ENCODE data around the gene FBXO36.
"Not testable (repeated sequence)": the region's sequence is repeated elsewhere in the genome, so short reads cannot be mapped to it uniquely, and the experiment has no call there.

Gene FBXO36

GRCh38 chr2:229900012-229900411 lies 22.3 kb upstream of the FBXO36 start:
- Histone ChIP-seq H3K27ac (no peak overlapping the region), H3K4me3 (no peak overlapping the region)
- DNase-seq (ENCODE audit: low spot score), result no peak
- TF ChIP-seq CTCF (IDR thresholded peaks at IDR 0.05), result no peak

GRCh38 chr2:229900514-229900913 lies 21.8 kb upstream of the FBXO36 start:
- H3K4me3 ChIP-seq; H3K27ac ChIP-seq; DNase-seq (ENCODE audit: low spot score): not testable (repeated sequence)

GRCh38 chr2:229901819-229902218 lies 20.5 kb upstream of the FBXO36 start:
- DNase-seq (ENCODE audit: low spot score), result no peak
- no peak for TF ChIP-seq CTCF (IDR thresholded peaks at IDR 0.05)
- Histone ChIP-seq H3K4me3 (no peak overlapping the region), H3K27ac (no peak overlapping the region)

GRCh38 chr2:229903037-229903436 lies 19.3 kb upstream of the FBXO36 start:
- no peak for DNase-seq (ENCODE audit: low spot score)
- H3K27ac ChIP-seq, result no peak overlapping the region

GRCh38 chr2:229905601-229906000 lies 16.7 kb upstream of the FBXO36 start:
- Histone ChIP-seq H3K4me3 (no peak overlapping the region), H3K27ac (no peak overlapping the region)
- no peak for DNase-seq (ENCODE audit: low spot score)
- TF ChIP-seq CTCF (IDR thresholded peaks at IDR 0.05), result no peak

More at GRCh38 chr2:229903037-229903436, 19.3 kb upstream of the FBXO36 start:
- H3K4me3 ChIP-seq, result no peak overlapping the region
- TF ChIP-seq CTCF (IDR thresholded peaks at IDR 0.05), result no peak

GRCh38 chr2:229909090-229909489 lies 13.2 kb upstream of the FBXO36 start:
- no peak for TF ChIP-seq CTCF (IDR thresholded peaks at IDR 0.05)
- no peak for DNase-seq (ENCODE audit: low spot score)
- no peak overlapping the region for H3K27ac ChIP-seq
- H3K4me3 ChIP-seq, result no peak overlapping the region

- no peak for TF ChIP-seq CTCF (IDR thresholded peaks at IDR 0.05)
- no peak overlapping the region for H3K27ac ChIP-seq
- no peak for DNase-seq (ENCODE audit: low spot score)
- H3K4me3 ChIP-seq, result no peak overlapping the region
These were observed 12.0 kb upstream of the FBXO36 start for GRCh38 chr2:229910147-229910831.

Data from coronary artery (tissue), 2 donors.